NCI-H2227 (cell line): ENCODE data around the gene ATG16L2.
"Not testable (repeated sequence)": the region's sequence is repeated elsewhere in the genome, so short reads cannot be mapped to it uniquely, and the experiment has no call there.

Source experiments
- DNase-seq: peaks from one replicate; lab custom pipeline; 2025; ENCODE audit not compliant: unreplicated experiment; lab: John Stamatoyannopoulos, UW

The ATG16L2 gene

DNA sequence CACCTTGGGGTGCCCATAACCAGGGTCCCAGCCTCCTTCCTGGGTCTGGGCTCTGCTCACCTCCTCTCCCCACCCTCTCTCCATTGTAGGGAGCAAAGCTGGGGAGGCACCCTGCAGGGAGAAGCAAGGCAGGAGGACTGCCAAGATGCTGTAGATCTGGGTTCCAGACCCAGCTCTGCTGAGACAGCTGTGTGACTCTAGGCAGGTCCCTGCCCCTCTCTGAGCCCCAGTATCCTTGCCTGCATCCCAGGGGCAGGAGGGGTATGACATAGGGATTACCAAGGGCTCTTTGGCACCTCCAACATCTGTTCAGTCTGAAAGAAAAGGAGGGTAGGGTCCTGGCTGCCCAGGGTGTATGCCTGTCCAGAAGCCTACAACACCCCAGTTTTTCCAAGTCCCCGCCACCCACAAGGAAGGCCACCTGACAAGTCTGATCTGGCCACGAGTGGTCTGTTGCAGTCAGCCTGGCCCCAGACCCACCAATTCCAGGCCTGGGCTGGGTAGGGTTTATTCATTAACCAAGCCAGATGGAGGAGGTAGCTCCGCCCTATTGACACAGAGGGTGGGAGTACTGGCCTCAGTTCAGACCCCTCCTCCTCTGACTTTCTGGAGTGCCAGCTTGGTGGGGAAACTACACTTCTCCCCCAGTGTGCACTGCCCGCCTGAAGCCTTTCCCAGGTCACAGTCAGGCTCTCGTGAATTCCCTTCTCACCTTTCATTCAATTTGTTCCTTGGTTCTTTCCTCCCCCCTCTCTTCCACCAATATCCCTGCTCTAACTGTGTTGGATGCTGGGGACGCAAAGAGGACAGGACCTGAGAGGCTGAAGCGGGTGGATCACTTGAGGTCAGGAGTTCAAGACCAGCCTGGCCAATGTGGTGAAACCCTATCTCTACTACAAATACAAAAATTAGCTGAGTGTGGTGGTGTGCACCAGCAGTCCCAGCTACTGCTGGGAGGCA lies 35.4 kb upstream of the ATG16L2 start:
- no peak for DNase-seq

DNA sequence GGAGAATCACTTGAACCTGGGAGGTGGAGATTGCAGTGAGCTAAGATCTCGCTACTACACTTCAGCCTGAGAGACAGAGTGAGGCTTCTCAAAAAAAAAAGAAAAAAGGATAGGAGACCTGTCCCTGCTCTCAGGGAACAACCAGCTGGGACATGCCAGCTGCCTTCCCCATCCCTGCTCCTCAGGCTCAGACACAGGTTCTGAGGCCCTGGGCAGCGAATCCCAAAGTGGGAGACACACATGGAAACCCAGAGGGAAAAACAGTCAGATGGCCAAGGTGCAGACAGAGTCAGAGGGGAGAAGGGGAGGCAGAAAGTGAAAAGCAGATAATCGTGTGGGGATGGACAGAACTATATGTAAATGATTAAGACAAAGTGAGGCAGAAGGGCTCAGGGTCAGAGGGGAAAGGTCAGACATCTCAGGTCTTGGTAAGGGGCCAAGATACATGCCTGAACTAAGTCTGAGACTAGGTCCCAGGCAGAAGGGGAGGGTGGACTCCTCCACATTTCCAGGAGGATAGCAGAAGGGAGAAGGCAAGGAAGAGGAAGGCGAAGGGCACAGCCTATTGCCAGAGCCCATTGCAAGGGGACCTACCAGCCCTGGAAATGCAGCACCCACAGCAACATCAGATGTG lies 34.6 kb upstream of the ATG16L2 start:
- no peak for DNase-seq

DNA sequence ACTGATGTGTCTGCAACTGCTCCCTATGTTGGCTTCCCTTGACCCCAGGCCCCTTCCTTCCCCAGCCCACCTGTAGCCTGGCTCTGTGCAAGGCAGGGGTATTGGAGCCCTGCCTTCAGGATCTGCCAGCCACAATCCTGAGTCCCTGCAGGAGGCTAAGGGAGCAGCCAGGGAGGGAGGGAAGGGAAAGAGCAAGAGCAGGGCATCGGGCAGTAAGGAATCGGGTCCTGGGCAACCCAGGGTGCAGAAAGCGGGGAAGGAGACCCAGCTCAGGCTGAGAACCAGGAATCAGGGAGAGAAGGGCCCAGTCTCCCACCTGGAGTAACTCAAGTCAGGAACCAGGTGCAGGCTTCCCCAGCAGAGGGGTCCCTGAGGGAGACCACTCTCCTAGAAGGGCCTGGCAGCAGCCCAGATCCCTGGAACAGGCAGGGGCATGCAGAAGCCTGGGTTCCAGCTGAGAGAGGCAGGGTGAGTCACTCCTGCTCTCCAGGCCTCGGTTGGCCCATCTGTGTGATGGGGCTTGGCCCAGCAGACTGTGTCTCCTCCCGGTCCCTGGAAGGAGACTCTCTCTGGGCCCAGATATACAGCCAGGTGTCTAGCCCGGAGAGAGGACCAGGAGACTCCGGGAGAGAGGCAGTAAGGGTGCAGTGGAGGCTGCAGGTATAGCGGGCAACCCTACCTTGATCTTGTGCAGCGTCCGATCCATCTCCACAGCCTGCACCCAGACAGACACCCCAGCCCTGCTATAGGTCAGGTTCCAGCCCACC lies 33.7 kb upstream of the ATG16L2 start:
- no peak for DNase-seq

DNA sequence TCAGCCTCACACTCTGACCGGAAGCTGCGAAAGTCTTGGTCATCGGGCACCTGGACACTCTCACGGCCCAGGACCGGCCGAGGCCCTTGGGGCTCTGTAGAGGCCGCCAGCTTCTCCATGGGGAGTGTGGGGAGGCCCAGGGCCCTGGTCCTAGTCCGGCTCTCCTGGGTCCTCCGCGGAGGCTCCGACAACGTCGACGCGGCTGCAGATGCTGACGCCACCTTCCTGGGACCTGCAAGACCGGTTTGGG lies 33.2 kb upstream of the ATG16L2 start:
- no peak for DNase-seq

DNA sequence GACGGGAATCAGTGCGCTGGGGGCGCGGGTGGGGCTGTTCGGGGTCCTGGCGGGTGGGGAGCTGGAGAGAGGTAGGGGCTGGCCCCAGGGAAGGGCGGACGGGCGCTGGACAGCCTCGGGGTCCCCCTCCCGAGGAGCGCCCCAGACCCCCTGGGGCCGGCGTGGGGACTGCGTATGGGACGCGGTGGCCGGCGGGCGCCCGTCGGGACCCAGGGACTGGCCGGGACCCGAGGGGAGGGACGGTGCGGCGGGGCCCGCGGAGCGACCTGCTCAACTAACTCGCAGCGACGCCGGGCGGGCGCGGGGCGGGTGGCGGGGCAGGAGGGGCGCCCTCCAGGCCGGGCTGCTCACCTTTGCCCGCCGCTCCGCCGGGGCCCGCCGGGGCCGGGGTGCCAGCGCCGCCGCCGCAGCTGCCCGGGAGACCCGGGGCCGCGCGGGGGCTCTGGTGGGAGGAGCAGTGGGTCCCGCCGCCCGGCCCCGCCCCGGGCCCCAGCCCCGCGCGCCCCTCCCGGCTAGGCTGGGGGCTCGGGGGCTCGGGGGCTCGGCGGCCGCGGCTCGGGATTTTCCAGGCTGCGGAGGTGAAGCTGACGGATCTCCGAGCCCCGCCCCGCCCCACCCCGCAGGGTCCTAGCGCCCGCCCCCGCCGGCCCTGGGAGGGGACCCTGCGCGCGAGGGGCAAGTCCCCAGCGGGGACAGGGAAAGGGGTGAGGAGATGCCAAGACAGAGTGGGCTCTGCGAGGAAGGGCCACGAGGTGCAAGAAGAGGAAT lies 32.7 kb upstream of the ATG16L2 start:
- DNase-seq = peak; percentile 46

DNA sequence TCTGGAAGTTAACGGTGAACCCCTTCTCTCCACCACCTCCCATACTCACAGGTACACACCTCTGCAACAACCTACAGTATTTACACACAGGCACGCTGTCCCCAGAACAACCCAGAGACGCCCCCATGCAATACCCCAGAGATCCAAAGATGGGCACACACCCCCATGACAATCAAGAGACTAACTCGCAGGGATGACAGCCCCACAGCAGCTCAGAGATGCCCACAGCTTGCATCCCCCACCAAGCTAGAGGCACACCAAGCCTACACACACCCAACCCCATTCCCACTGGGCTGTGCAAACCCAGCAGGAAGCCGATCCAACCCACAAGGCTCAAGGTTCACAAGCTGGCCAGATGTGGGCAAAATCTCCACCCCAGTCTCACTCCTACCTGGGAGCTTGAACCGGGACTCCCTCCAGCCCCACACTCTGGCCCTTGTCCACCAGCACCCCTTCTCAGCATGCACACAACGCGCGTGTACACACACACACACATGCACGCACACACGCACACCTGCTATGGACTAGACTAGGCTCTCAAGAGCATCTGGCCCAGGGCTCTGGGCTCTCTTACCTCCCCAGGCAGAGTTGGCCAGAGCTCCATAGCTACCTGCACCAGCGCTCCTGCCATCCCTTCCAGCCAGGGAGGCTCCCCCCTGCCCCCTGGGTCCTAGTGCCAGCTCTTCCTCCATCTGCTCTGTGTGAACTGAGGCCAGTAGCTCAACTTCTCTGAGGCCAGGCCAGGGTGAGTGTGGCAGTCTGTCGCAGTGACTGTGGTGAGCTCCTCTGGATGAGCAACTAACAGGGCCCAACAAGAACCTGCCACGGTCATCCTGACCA lies 31.9 kb upstream of the ATG16L2 start:
- DNase-seq = no peak

DNA sequence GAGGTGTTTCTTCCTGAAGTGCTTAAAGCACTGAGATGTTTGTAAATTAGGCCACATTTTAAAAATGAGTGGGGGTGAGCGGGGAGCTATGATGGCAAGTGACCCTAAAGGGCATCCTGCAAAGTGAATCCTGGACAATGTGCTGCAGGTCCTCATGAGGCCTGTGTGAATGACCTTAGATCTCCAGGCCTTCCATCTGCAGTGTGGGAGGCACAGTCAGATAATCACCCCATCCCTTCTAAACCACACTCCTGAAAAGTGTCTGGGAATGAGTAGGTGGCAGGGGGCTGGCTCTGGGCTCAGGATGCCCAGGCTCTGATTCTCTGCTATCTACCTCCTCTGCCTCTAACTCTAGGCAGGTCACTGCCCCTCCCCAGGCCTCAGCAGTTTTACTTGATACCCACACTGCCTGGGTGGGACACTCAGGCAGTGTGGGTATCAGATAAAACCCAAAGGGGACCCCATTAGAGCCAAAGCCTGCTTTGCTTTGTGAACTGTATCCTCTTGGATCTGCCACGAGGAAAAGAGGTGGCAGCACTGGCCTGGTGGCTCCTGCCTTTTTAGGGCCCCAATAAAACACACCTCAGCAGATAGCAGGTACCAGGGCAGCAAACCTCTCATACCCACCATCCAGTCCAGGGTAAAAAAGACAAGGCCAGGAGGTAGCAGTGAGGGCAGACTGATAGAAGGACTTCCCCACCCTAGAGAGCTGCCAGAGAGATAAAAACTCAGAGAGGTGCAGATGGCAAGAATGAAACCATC lies 30.9 kb upstream of the ATG16L2 start:
- no peak for DNase-seq

DNA sequence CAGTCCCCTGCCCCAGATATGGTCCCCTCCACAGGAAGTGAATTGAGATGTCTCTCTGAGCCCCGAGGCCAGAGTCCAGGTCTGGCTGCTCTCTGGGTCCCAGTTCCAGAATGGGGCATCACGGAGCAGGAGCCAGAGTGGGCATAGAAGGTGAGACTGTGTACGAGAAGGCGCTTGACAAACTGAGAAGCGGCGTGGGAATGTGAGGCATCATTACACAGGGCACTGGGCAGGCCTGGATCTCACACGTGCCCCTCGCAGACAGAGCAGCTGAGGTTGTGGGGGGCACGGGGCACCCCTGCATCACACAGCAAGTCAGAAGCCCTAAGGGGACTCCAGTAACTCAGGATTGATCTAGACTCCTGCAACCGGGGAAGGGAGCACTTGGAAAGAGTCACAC lies 29.5 kb upstream of the ATG16L2 start:
- DNase-seq = no peak

DNA sequence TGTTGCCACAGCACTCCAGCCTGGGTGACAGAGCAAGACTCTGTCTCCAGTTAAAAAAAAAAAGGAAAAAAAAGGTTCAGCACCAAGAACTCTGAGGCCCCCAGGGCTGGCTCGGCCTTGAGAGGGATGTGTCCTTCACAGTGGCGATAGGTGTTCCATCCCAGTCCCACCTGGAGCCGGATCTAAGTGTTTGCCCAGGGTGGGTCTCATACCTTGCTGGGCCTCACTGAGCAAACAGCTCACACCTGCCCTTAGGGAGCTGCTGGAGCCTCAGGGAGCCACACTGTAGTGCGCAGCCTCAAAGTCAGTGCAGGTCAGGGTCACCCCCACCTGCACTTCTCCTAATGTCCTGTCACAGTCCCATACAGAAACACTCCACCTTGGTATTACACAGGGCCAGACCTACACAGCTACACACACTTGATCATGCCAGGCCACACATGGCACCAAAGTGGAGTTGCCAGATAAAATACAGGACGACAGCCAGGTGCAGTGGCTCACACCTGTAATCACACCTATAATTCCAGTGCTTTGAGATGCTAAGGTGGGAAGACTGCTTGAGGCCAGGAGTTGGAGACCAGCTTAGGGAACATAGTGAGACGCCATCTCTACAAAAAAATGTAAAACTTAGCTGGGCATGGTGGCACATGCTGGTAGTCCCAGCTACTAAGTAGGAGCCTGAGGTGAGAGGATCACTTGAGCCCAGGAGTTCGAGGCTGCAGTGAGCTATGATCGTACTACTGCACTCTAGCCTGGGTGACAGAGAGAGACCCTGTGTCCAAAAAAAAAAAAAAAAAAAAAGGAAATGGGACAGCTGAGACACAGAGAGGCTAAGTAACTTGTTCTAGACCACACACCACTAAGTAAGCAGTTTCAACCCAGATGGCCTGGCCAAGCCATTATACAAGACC lies 27.7 kb upstream of the ATG16L2 start:
- DNase-seq = no peak

DNA sequence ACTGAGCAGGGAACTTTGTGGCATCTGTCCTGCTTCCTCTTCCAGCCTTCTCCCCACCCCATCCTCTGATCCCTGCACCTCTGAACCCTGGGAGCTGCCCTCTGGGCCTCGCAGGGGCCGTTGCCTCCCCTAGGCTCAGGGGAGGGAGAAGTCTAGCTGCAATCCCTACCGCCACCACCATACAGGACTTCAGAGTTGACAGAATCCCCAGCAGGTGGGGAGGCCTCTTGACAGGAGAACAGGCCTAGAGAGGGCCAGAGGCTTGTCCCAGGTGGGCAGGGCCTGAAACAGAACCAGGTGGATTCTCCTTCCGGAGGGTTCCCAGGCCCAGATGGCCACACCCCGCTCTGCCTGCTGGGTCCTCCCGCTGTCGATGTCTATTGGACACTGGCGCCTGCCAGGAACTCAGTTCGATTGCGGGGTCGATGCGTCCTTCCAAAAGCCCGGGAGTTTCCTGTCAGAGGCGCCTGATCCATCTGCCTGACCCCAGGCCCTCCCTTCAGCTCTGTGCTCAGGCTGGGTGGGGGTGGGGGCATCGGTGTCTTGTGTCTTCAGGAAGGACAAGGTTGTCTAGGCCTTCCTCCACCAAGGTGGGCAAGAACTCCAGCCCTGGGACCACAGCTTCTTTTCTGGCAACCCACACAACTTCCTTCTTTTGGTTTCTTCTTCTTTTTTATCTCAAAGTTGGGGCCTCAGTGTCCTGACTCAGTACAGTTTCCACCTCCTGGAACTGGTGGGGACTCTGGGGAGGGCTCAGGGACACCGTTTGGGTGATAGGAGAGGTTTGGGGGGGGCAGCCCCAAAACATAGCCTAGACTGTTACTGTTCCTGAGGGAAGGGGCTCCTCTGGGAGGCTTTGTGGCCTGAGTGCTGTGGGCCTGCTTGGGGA lies 26.8 kb upstream of the ATG16L2 start:
- no peak for DNase-seq

DNA sequence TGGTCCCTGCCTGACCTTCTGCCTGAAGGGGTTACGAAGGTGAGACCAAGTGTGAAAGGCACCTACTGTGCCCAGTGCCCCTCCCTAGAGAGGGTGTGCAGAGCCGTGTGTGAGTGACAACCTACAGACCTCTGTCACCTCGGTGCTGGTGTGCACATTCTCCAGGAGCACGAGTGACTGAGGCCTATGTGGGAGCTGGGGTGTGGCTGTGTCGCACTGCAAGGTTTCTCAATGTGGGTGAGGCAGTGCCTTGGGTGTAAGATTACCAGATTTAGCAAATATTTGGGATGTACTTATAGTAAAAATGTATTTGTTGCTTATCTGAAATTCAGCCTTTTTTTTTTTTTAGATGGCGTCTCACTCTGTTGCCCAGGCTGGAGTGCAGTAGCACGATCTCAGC lies 26.0 kb upstream of the ATG16L2 start:
- DNase-seq = no peak

DNA sequence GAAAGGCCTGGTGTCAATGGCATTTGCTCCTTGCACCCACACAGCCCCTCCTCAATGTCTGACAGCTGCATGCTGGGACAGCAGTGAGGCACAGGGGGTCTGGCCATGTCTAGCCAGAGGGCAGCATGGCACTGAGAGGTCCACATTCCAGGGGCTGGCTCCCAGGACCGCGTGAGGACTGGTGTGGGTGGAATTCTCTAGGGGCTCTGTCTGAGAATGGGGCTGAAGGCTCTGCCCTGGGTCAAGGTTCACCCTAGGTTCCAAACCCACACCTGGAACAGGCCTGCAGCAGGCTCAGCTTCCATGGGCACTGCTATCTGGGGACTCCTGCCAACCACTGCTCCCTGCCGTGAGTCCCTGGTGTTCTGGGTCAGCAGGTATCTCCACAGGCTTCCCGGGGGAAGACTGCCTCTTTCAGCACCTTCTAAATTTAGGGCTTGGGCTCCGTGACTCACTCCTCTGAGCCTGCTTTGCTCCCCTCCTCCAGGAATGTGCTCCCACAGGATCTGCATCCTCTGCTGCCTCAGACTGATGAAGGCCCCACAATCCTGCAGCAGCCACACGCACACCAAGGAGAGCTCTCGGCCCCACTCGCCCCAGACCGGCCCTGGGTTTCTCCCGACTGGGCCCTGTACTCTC lies 24.6 kb upstream of the ATG16L2 start:
- no peak for DNase-seq

DNA sequence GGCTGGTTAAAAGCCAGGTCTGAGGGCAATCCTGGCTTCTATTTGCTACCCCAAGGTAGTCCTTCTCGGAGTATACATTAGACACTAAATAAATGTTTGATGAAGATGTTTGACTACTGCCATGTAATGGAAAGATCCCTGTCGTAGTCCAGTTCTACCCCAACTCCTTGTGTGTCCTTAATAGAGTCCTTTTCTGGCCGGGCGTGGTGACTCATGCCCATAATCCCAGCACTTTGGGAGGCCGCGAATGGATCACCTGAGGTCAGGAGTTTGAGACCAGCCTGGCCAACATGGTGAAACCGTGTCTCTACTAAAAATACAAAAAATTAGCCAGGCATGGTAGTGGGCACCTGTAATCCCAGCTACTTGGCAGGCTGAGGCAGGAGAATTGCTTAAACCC lies 23.0 kb upstream of the ATG16L2 start:
- not testable (repeated sequence) for DNase-seq

DNA sequence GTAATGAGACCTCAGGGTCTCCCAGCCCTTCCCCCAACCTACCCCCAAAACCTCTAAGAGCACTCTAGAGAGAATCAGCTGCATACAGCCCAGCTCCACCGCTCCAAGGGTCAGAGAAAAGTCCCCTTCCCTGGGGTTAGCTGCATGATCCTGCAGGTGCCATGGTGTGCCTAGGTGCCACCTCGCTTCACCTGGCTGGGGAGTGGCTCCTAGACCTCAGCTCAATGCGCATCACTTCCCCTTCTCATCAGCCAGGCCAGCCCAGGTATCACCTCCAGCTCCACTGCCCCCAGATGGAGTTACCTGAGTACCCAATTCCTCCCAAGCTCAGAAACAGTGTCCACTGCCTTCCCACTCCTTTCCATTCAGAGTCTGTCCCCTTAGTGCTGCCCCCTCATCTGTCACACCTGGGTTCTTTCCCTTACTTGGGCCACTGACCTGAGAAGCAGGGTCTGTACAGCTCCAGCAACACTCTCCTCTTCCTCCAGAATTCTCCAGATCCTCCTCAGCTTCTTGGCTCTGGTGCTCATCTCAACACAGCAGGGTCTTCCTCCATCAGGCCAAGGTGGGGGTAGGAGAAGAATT lies 21.7 kb upstream of the ATG16L2 start:
- DNase-seq = no peak

DNA sequence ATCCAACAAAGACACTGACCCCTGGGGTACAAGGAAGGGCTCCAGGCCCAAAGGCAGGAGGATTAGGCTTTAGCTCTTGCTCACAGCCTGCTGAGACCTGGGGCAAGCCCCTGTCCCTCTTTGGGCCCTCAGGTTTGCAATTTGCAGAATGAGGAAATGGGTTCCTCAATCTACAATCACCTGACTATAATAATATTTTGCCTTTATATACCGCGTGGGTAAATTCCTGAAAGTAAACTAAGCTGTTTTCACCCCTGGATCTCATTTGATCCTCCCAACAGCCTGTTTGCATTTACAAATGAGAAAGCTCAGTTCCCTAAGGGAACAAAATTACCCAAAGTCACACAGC lies 21.2 kb upstream of the ATG16L2 start:
- DNase-seq = no peak

DNA sequence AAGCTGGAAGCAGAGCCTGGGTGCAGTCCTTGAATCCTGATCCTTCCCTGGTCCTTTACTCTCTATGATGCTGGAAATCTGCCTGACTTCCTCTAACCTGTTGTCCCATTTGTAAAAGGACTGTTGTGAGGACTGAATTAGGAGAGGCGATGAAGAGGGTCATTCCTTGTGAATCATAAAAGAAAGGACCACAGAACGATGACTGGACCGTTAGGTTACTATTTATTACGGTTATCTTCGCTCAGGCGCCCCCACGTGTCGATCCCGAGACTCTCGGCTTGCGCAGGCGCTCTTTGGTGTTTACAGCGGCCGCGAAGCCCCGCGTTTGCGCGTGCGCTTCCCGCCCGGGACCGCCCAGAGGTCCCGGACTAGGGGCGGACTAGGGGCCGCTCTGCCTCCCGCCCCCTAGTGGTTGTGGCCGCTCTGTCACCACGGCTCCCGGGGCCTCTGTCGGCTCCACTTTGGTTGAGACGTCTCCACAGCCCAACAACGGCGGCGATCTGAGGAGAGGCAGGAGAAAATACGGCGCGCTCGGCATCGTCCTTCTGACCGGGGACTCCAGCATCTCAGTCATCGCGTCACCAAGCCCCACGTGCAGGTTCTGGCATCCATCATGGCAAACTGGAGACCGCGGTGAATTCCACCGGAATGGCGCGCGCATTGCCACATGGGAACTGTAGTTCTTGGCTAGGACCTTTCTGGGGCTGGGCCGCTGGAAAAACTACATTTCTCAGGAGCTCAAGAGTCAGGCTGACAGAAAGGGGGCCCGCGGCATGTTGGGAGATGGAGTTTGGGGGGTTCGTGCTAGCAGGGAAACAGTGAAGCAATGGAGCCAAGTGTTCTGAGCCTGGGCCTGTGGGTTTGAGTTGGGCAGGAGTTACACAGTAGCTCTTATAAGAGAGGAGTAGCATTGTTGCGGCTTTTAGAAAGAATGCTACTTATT lies 20.5 kb upstream of the ATG16L2 start, which contains the start of gene STARD10:
Gene STARD10 (minus strand): TSS at position 623 of the 943 bp plus-strand sequence. CDS start 12,866 bp downstream, outside the sequence.
- peak; percentile 98 for DNase-seq
